ENCODE results near the gene DNM1L. TPM values are rescaled to one million over a fixed set of nuclear protein-coding genes. Genes with fewer than 3 reads are reported as not detected.
A peak's percentile ranks its signal among the peaks of the same experiment; 100 is the strongest.

DNM1L gene
- total and polyA plus RNA-seq, 12 donors = 32.3 to 81.5 (median 57.3) TPM

- no peak for DNase-seq
- WGBS, 2 donors = 32 to 39% methylated on average over 8 of the region's 8 CpGs
- H3K36me3 ChIP-seq = peaks cover 0 to 26% (median 10%) of the 10 kb centered on the region in 9 donors
- intact Hi-C loops (cut with DNase I) = loop anchor here in 9 of 10 donors (1.0 to 10.0 kb wide), 13 partner anchors 158 to 1458 kb away; partner anchors contain the start of gene ALG10 (in 6 of the 9)
- peaks cover 0 to 35% (median 20%) of the 10 kb centered on the region in 9 donors for H3K4me1 ChIP-seq
- no peaks in the 10 kb centered on the region for H3K9me3 ChIP-seq
- peaks cover 0 to 6% (median 0%) of the 10 kb centered on the region in 7 donors for H3K27me3 ChIP-seq
- no peak for ATAC-seq
- H3K27ac ChIP-seq = peak overlapping the region in 4 of 10 donors; percentile 85 to 95 (median 90)
- peak in 1 of 9 donors; percentile 17 for TF ChIP-seq CTCF (IDR thresholded peaks at IDR 0.05)
- peak overlapping the region in 8 of 10 donors; percentile 77 to 95 (median 85) for H3K4me3 ChIP-seq
These were observed 77.5 kb downstream of the DNM1L start for GRCh38 chr12:32756476-32757066.

GRCh38 chr12:32757157-32757556, 78.1 kb downstream of the DNM1L start:
- intact Hi-C loops (cut with DNase I) = loop anchor here in 8 of 10 donors (2.0 to 10.0 kb wide), 11 partner anchors 158 to 1458 kb away; partner anchors contain the start of gene ALG10 (in 4 of the 8)
- ATAC-seq = no peak
- H3K36me3 ChIP-seq = peaks cover 0 to 21% (median 9%) of the 10 kb centered on the region in 9 donors
- WGBS, 2 donors = 87 to 88% methylated on average over 3 of the region's 3 CpGs
- no peak for DNase-seq
- no peak overlapping the region for H3K4me3 ChIP-seq
- no peak for TF ChIP-seq CTCF (IDR thresholded peaks at IDR 0.05)
- H3K4me1 ChIP-seq = peaks cover 0 to 36% (median 20%) of the 10 kb centered on the region in 9 donors
- H3K27me3 ChIP-seq = peaks cover 0 to 7% (median 0%) of the 10 kb centered on the region in 7 donors
- no peak overlapping the region for H3K27ac ChIP-seq
- no peaks in the 10 kb centered on the region for H3K9me3 ChIP-seq

DNA sequence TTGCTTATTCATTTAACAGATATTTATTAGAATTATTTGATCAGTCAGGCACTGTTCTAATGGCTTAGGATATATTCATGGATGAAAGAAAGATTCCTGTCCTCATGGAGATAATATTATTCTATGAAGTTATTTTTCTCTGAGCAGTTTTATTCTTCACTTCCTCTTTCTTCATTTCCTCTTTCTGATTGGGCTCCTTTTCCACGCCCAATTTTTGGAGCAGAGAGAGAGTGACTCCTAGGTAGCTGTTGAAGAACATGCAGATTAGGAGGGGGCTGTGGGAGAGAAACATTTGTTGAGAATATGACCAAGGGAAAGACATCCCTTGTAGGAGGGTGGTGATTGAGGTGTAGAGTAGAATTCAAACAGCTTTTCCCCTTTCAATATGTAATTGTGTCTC, 82.6 kb downstream of the DNM1L start:
- no peak for ATAC-seq
- no peak overlapping the region for H3K4me3 ChIP-seq
- H3K9me3 ChIP-seq = no peaks in the 10 kb centered on the region
- TF ChIP-seq CTCF (IDR thresholded peaks at IDR 0.05) = no peak
- H3K27me3 ChIP-seq = peaks cover 0 to 7% (median 0%) of the 10 kb centered on the region in 7 donors
- no peak overlapping the region for H3K27ac ChIP-seq
- intact Hi-C loops (cut with DNase I) = loop anchor here in 2 of 10 donors (5.0 to 10.0 kb wide), 3 partner anchors 146 to 1253 kb away; no protein-coding TSS in a partner anchor
- 42 to 45% methylated on average over 1 of the region's 1 CpG for WGBS, 2 donors
- no peak for DNase-seq
- H3K36me3 ChIP-seq = no peaks in the 10 kb centered on the region
- peaks cover 0 to 5% (median 0%) of the 10 kb centered on the region in 9 donors for H3K4me1 ChIP-seq

DNA sequence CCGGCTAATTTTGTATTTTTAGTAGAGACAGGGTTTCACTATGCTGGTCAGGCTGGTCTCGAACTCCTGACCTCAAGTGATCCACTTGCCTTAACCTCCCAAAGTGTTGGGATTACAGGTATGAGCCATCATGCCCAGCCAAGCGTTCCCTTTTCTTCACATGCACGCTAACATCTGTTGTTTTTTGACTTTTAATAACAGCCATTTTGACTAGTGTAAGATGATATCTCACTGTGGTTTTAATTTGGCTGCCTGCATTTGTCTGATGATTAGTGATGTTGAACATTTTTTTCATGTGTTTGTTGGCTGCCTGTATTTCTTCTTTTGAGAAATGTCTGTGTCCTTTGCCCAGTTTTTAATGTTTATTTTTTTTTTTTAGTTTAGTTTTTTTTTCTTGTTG, 86.8 kb downstream of the DNM1L start:
- Histone ChIP-seq H3K36me3 (no peaks in the 10 kb centered on the region), H3K4me3 (no peak overlapping the region), H3K9me3 (no peaks in the 10 kb centered on the region), H3K4me1 (peaks cover 0 to 5% (median 0%) of the 10 kb centered on the region in 9 donors), H3K27ac (no peak overlapping the region), H3K27me3 (peaks cover 0 to 15% (median 0%) of the 10 kb centered on the region in 7 donors)
- intact Hi-C loops (cut with DNase I) = loop anchor here in 1 of 10 donors (10.0 kb wide), 2 partner anchors 149 to 1249 kb away; no protein-coding TSS in a partner anchor
- DNase-seq = no peak
- TF ChIP-seq CTCF (IDR thresholded peaks at IDR 0.05) = no peak
- 72 to 78% methylated on average over 4 of the region's 4 CpGs for WGBS, 2 donors
- ATAC-seq = no peak

Data from heart right ventricle (tissue), 16 donors.